Suppressor macrophage treated with lipopolysaccharide for 4 hours (primary cell): ENCODE measurements around the gene FAM180A.
"Not testable (repeated sequence)": the region's sequence is repeated elsewhere in the genome, so short reads cannot be mapped to it uniquely, and the experiment has no call there.

ENCODE experiments used
- DNase-seq: peaks from one replicate; pipeline ENCODE4 v3.0.0-alpha.2; 2020

The FAM180A gene

DNA sequence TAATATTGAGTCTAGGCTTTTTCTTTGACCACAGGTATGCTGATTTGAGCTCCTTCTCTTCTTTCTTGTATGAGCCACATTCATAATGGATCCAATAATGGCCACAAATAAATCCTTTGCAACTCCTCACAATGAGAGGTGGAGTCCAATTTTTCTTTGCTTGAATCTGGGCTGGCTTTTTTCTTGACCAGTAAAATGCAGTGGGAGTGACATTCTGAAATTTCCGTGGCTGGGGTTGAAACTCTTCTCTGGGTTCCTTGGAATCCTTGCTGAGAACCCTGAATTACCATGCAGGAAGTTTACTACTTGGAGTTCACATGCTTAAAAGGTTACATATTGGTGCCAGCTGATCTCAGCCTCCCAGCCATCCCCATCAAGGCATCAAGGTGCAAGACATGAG is 22.4 kb upstream of the FAM180A start:
- no peak for DNase-seq

DNA sequence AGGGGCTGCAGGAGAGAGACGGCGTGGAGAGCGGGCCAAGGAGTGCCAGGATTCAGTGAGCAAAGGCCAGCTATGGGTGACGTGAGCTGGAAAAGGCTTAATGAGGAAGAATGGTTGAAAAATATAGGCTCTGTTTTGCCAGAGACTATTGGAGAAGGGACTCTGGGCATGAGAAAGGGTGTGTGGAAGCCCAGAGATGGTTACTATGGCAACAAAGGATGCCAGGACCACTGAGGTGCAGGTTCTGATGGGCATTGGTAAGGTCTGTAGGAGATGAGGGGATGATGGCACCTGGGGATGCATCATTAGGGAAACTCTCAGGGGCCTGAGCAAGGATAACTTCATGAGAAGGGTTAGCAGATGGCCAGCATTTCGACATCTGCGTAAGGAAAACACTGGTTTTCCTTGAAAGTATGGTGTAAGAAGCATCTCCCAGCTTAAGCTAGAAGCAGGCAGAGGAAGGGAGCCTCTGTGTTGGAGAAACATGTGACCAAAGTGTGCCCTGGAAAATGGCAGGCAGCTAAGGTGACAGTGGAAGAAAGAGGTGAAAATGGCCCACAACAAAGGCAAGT is 21.6 kb upstream of the FAM180A start:
- no peak for DNase-seq

DNA sequence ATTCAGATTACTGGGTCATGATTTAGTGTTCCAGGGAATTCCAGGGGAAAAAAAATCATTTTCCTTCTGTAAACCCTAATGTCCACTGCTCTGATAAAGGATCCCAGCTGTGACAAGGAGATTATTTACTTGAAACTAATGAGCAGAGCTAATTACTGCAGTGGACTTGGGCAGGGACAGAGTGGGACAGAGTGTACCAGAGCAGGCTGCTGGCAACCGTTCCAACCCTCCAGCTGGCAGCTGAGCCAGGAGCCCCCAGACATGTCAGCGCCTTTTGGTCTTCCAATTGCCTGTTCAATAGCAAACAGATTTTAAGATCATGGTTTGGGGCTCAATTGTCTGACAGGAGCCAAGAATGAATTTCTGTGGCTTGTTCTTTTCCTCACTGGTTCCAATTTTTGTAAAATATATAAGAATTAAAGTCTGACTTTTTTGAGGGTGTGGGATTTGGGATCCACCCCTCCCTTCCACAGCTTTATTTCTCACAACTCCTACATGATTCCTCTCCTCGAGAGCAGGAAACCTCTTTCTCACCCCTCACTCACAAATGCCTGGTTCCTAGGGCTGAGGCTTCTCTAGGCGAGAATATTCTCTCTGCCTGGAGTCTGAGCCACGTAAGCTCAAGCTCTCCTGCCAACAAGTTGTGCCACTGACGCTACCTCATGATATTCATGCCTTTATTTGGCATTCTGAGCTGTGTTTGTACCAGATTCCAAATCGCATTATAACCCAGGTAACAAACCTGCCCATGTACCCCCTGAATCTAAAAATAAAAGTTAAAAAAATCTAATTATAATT is 20.6 kb upstream of the FAM180A start:
- DNase-seq, result no peak

DNA sequence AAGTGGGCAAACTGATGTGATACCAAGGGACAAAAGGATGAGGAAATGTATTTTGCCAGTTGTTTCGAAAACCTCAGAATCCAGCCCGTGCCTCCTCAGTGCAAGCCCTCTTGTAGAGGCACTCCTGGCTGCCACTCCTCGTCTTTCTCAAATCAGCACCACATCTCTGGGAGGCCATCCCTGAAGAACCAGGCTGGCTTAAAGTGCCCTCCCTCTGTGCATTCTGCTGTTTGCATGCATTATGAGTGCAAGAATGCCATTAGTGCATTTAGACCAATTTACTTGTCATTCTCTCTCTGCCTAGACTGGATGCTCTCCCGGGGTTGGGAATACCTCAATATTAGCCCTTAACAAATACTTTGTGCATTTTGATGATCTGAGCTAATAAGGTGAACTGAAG is 19.9 kb upstream of the FAM180A start:
- no peak for DNase-seq

DNA sequence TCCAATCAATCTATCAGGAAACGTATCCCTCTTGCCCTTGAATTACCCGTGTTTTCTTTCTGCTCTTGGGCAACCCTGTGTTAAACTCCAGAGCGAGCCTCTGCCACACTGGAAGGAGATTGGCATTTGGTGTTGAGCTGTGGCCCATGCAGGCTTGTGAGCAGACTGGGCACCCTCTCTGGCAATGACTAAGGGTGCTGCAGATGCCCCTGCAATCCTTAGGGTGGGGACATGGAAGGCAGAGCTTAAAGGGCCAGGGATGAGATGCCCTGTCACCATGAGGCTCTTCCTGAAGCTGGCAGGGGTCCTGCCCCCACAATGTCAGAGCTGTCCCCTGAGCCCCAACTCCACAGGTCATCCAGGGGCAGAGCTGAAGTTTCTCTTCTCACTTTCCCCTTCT is 19.5 kb upstream of the FAM180A start:
- no peak for DNase-seq

DNA sequence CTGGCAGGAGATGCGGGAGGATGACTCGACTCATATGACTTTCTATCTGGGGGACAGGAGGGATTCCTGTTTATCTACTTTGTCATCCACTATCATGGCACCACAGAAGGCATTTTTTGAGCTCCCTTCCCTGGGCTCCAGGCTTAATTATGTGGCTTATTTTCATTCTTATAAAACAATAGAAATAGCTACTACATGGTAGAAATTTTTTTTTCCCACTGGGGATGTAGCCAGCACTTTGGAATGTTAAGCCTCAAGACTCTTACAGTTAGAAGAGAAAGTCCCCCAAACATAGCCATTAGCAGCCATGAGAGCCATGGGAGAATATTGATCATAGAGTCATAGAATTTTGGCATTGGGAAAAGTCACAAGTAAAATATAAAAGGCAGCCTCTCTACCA is 14.6 kb upstream of the FAM180A start:
- DNase-seq, result no peak

DNA sequence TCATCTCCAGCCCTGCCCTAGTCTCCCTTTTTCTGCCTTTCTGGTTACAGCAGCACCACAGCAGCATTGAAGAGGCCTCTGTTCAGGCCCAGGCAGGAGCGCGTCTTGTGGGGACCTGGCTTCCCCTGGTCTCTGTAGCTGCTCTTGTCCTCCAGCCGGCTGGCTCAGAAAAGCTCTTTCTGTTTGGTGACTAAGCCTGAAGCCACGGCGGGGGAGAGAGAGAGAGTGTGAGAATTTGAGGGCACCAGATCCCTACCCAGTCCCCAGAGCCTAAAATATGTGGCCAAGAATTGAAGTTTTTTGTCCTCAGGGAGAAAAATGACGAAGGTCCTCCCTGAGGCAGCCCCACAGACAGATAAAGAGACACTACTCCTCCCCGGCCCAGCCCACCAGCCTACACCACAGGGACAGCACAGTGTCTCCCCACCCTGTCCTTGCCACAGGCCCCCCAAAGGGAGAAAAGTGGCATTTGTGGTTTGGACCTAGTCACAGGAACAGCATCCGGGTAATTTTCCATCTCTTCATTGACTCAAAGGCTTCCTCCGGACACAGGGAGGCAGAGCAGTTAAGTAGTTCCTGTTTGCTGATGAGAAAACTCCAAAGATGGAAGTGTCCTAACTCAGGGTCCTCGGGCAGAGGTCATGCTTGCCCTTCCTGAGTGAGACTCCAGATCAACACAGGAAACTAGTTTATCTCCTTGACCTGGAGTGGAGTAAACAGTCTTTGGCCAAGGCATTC is 13.3 kb upstream of the FAM180A start:
- no peak for DNase-seq

DNA sequence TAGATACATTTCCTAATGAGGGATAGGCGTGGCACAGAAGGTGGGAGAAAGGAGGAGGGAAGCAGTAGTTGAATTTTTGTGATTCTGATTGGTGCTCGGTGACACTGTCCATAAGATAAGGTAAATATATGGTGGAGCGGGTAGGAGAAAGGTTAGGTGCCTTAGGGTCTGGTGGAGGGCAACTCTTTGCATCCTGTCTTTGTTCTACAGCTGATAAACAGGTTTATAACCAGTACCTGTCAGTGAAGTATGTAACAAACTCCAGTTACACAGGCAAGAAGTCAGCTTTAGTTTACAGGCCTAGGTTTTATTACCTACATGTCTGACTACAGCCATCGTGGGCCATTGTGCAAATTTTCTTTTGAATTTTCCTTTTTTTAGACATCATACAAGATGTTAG is 10.9 kb upstream of the FAM180A start:
- no peak for DNase-seq

DNA sequence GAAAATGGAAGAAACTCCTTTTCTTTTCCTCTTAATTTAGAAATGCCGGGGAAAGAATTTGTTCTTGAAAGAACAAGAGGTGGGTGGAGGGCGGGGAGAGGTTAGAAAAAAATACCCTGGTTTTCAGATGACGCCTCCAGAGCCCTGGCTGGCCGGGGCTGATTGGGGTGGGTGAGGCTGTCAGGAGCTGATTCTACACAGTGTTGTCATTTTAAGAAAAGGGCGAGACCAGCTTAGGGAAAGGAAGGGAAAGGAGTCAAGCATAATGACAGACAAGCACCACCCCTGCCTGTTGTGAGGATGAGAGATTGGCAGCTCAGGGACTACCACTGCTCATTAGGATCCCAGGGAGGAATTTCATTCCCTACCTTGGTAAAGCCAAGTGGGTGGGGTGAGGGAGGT is 9.9 kb upstream of the FAM180A start:
- no peak for DNase-seq

DNA sequence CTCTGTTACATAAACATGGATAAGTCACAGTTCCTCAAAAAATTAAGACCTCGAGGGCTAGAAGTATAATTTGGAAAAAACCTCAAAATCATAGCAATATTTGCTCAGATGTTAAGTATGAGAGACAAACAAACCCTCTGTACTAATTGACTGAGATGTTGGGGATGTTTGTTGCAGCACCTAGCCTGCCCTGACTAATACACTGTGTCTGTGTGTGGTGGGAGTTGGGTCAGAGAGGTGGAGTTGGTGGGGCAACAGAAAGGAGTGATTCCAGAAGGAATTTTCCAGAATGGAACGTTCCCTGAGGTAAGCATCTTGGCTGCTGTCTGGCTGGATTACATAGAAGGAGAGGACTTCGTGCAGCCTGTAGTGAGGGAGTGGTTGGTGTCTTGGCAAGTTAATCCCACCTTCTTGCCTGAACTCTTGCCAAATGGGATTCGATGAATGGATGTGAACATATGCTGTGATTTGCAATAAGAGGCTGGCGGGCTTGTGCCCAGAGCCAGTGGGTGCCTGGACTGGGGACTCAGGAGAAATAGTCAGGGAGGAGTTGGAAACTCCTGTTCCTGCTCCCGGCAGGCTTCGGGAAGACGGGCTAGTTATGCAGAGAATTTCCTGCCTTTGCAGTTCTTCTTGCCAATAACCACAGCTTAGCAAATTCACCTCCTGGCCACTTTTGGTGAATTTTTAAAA is 9.3 kb upstream of the FAM180A start:
- no peak for DNase-seq

DNA sequence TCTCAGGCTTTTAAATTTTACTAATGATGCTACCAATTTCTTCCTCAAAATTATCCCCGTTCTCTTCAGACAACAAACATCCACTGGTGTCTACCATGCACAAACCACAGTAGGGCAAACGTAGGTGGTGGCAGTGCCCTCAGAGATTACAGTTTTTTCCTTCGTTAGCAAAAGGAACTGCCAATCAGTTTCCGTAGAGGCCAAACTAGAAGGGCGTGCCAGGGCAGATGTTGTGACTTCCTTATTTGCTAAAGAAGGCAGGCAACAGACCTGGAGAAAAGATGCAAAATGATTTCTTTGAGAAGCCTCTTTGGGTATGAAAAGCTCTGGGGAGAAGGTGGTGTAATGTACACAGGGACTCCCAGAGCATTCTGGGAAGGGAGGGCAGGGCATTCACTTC is 7.6 kb upstream of the FAM180A start:
- DNase-seq, result no peak

DNA sequence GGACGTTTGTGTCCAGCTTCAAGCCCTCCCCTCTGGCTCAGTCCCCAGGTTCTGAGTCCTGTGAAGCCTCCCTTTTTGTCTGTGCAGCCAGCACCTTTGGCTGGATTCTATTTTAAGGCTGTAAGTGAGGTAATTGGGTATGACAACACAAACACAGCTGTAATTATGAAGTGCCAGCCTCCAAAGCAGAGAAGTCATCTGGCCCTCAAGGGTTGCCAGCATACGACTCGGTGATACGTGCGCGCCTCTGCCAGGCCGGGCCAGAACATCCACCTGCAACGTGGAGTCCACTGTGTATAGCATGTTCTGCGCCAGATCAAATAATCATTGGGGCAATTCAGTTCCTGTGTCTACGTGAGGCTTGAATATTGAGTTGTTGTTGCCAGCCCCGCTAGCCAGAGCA is 6.7 kb upstream of the FAM180A start:
- no peak for DNase-seq

DNA sequence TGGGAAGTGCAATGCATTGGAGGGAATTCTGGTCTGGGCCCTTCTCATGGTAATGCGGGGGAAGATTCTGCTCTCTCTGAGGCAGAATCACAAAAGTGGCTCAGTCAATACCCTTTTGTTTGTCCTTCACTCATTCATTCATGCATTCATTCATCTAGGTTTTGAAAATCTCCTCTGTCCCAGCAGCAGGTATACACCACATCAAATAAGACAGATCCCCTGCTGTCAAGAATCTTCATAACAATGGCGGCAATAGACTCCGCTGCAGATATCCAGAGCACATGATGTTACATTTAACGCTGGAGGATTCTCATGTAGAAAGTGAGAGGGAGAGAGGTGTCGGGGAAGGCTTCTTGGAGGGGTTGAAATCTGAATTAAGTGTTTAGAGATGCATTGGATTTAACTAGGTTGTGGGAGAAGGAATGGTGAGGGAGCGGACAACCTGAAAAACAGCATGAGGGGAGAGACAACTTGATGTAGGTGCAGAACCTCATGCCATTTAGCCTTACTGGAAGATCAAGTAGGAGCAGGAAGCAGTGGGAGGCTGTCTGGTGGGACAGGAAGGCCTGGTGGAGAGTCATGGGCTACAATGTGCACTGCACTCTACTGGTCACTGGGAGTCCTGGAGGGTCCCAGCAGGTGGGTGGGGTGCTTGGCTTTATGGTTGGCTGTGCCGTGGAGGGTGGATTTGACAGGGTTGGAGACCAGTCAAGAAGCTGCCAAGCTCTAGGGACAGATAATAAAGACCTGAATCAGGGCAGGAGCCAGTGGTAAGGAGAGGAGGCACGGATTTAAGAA is 5.2 kb upstream of the FAM180A start:
- DNase-seq, result no peak

DNA sequence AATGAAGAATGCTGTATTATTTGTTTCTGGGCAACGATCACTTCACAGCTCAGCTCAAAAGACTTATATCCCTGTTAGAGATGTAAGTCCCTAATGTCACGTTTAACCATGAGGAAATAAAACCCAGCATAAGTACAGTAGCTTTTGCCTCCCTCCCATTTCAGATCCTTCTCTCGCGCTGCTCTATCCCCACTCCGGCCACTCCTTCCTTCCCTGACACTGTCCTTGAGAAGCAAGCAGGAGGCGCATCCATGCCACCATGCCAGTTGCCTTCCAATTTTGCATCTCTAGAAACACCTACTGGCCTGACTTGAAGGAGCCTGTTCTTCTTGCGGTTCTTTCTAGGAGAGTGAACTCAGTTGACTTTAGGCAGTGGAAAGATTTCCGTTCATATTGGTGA is 1.2 kb downstream of the FAM180A start:
- DNase-seq, result no peak

DNA sequence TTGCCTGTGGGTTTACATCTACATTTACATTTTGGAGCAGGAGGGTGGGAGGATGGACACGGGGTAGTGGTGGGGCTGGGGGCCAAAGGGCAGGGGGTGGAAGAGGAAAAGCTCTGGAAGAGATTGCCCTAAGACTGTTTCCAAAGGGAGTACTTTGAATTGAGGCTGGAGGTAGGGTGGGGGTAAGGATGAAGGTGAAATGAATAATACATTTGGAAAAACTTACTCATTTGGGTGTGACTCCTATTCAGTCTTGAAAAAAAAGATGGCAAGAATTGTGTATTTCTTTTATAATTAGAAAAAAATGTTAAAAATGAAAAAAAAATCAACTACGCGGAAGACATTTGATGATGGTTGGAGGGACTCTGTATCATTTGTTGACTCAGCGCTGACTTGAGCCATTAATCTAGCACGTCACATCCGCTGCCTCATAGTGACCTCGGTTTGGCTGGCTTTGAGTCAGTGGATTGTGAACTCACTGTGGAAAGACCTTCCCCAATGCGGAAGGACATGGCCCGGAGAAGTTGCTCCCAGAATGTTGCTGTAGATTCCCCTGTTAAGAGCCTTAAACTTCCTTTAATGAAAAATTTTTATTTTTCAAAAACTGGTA is 2.8 kb downstream of the FAM180A start:
- no peak for DNase-seq

DNA sequence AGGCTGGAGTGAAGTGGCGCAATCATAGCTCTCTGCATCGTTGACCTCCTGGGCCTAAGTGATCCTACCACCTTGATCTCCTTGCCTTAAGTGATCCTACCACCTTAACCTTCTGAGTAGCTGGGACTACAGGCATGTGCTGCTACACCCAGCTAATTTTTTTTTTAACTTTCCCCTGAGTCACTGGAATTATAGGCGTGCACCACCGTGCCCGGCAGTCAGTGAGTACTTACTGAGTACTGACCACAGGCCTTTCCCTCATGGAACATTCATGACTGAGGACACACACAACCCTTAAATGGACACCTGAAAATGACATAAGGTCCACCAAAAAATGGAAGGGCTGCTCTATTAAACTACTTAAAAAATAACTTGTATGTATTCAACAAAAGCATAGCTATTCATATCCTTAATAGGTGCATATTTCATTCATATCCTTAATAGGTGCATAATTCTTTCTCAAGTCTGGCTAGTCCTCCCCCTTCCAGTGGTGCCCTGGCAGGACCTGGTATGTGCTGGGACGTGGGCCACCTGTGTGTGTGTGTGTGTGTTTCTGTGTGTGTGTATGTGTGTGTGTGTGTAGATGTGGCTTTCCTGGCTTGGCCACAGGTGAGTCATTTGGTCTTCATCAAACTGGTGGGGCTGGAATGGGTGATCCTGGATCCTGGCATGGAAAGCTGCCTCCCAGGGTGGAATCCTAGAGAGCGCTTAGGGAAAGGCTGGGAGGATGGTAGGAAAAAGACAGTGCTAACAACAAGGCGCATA is 3.5 kb downstream of the FAM180A start:
- DNase-seq, result no peak

DNA sequence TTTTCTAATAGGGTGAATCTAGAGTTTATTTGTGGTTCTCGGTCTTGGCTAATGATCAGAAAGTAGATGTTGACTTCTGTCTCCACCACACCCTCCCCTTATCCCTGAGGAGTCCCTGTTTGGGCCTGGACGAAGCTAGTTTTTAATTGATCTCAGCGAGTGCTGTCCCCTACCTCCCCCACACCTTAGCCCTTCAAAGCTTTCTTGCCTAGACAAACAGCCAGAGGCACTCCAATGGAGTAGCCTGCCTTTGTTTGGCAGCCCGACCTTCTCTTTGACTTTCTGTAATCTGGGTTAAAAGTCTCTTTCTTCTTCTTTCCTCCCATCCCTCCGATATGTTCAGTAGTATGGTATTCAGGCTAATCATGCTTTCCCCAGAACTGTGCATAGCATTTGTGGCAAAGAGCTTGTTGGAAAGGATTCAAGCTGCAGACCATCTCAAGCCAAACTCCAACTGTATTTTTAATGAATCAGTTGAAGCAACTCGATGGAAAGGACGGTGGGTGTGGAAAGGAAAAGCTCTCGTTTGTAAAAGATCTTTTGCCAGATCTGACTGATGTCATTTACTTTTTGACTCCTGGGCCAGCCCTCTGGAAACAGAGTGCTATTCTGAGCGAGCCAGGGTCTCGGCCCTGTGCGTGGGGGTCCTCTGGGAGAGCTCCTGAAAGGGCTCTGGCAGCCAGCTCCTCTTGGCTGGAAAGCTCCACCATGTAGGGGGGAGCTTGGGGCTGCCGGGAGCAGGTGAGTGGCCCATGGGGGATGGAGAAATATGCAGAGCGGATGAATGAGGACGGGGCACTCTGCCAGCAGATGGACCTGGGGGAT is 4.5 kb downstream of the FAM180A start:
- no peak for DNase-seq

DNA sequence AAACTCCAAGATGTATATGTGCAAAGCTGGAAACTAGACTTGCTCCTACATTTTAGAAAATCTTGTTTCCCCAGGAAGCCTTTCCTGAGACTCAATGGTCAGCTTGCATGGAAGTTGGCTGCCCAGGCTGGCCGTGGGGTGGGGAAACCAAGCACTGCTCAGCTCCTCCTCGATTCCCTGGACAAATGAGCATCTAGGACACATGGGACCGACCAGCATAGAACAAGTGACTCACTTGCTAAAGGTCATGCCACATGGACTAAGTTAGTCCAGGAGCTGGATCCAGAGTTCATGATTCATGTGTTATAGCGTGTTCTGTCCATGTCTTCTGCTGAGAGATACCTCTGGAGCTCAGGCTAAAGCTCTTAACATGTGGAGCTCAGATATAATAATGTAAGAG is 6.2 kb downstream of the FAM180A start:
- DNase-seq, result no peak

DNA sequence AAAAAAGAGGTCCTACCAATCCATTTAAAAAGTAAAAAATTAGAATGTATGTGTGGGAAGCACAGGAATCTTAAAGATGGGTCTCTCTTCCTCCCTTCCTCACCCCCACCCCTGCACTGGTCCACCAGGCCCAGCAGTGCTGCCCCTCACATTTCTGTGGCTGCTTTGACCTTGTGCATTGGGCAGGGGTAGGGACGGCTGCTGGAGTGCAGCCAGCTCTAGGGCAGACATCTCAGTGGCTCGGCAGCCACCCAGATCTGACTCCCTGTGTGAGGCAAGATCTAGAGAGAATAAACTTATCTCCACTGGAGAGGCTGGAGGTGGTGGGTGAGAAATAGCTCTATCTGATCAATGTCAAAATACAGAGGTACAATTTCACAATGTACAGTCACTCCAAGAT is 6.7 kb downstream of the FAM180A start:
- no peak for DNase-seq

DNA sequence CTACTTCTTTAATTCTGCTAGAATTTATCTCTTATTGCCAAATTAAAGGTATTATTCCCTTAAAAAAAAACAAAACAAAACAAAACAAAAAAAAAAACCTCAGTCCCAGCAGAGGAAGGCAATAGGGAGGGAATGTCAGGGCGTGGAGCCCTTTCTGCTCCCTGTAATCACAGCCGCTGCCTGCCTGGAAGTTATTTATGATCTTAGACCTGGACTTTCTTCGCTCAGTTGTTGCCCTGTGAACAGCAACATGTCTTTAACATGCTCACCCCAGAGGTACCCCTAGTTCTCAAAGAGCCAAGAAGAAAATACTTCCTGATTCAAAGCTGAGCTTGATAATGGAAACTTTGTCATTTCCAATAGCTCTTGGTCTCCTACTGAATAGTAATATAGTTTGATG is 7.7 kb downstream of the FAM180A start:
- DNase-seq, result no peak

DNA sequence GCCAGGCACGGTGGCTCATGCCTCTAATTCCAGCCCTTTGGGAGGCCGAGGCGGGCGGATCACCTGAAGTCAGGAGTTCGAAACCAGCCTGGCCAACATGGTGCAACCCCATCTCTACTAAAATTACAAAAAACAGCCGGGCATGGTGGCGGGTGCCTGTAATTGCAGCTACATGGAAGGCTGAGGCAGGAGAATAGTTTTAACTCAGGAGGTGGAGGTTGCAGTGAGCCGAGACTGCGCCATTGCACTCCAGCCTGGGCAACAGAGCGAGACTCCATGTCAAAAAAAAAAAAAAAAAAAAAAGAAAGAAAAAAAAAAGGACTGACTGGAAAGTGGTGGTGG is 11.3 kb downstream of the FAM180A start:
- DNase-seq, result not testable (repeated sequence)
